ENCODE measurements around the gene MYH11. TPM values are rescaled to one million over a fixed set of nuclear protein-coding genes. Genes with fewer than 3 reads are reported as not detected.

MYH11 gene
- total RNA-seq, 1 experiment from 2014 or later = not detected

DNA sequence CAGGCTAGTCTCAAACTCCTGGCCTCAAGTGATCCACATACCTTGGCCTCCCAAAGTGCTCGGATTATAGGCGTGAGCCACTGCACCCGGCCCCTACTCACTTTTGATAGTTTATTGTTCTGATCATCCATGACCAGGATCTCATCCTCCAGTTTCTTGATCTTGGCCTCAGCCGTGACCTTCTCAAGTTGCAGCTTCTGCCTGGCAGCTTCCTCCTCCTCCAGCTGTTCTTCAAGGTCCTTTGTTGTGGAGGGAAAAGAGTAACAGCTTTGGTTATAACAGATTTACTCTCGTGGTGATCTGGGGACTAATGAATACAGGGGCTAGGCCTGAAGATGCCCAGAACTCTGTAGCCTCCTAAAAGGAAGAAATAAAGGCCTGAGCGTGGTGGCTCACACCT lies 116.9 kb downstream of the MYH11 start:
- Histone ChIP-seq H3K36me3 (ENCODE audit: insufficient read depth, low read length, poor library complexity, severe bottlenecking) (no peaks in the 10 kb centered on the region), H3K4me1 (ENCODE audit: insufficient read depth, low read length, poor library complexity, severe bottlenecking) (peaks cover 5% of the 10 kb centered on the region), H3K9me3 (ENCODE audit: low read depth, low read length, poor library complexity, severe bottlenecking) (no peaks in the 10 kb centered on the region), H3K27ac (ENCODE audit: low read depth, low read length, poor library complexity, severe bottlenecking) (no peak overlapping the region), H3K4me3 (ENCODE audit: low read depth, low read length, poor library complexity, severe bottlenecking) (no peak overlapping the region), H3K27me3 (replicated peaks; ENCODE audit: insufficient read depth, low read depth, low read length, poor library complexity) (no peaks in the 10 kb centered on the region)
- intact Hi-C loops (cut with micrococcal nuclease; ENCODE audit: unreplicated experiment) = no loop called here
- no TSS peak for BruUV-seq (replicated peaks)
- TF ChIP-seq, protein P1, sequence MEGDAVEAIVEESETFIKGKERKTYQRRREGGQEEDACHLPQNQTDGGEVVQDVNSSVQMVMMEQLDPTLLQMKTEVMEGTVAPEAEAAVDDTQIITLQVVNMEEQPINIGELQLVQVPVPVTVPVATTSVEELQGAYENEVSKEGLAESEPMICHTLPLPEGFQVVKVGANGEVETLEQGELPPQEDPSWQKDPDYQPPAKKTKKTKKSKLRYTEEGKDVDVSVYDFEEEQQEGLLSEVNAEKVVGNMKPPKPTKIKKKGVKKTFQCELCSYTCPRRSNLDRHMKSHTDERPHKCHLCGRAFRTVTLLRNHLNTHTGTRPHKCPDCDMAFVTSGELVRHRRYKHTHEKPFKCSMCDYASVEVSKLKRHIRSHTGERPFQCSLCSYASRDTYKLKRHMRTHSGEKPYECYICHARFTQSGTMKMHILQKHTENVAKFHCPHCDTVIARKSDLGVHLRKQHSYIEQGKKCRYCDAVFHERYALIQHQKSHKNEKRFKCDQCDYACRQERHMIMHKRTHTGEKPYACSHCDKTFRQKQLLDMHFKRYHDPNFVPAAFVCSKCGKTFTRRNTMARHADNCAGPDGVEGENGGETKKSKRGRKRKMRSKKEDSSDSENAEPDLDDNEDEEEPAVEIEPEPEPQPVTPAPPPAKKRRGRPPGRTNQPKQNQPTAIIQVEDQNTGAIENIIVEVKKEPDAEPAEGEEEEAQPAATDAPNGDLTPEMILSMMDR (conservative IDR thresholded peaks at IDR 0.05; ENCODE audit: low read depth, low read length) = no peak
- no peak for TF ChIP-seq EZH2 (IDR thresholded peaks at IDR 0.05; ENCODE audit: borderline replicate concordance, low read depth, low read length, poor library complexity, severe bottlenecking)
- POLR2A ChIA-PET (ENCODE audit: low non-redundant PET) = no interaction called here
- CTCF ChIA-PET = no interaction called here
- DNase-seq (ENCODE audit: low spot score) = no peak

DNA sequence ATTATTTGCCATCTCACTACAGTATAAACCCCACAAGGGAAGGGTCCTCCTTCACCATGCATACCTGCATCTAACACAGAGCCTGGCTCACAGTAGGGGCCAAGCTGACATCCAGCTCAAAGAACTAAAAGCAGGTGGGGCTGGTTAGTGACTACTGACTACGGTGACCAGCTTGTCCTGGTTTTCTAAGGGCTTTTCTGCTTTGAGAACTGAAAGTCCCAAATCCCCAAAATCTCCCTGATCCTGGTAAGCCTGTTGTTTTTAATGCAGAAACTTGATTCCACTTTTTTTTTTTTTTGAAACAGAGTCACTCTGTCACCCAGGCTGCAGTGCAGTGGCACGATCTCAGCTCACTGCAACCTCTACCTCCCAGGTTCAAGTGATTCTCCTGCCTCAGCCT lies 117.4 kb downstream of the MYH11 start:
- BruUV-seq (replicated peaks) = no TSS peak
- intact Hi-C loops (cut with micrococcal nuclease; ENCODE audit: unreplicated experiment) = no loop called here
- Histone ChIP-seq H3K4me3 (ENCODE audit: low read depth, low read length, poor library complexity, severe bottlenecking) (no peak overlapping the region), H3K4me1 (ENCODE audit: insufficient read depth, low read length, poor library complexity, severe bottlenecking) (peaks cover under 1% of the 10 kb centered on the region), H3K36me3 (ENCODE audit: insufficient read depth, low read length, poor library complexity, severe bottlenecking) (no peaks in the 10 kb centered on the region), H3K9me3 (ENCODE audit: low read depth, low read length, poor library complexity, severe bottlenecking) (no peaks in the 10 kb centered on the region), H3K27ac (ENCODE audit: low read depth, low read length, poor library complexity, severe bottlenecking) (no peak overlapping the region), H3K27me3 (replicated peaks; ENCODE audit: insufficient read depth, low read depth, low read length, poor library complexity) (no peaks in the 10 kb centered on the region)
- no peak for DNase-seq (ENCODE audit: low spot score)
- ChIA-PET POLR2A (ENCODE audit: low non-redundant PET) (no interaction called here), CTCF (no interaction called here)
- TF ChIP-seq, protein P1 (conservative IDR thresholded peaks at IDR 0.05; ENCODE audit: low read depth, low read length) = no peak
- no peak for TF ChIP-seq EZH2 (IDR thresholded peaks at IDR 0.05; ENCODE audit: borderline replicate concordance, low read depth, low read length, poor library complexity, severe bottlenecking)

DNA sequence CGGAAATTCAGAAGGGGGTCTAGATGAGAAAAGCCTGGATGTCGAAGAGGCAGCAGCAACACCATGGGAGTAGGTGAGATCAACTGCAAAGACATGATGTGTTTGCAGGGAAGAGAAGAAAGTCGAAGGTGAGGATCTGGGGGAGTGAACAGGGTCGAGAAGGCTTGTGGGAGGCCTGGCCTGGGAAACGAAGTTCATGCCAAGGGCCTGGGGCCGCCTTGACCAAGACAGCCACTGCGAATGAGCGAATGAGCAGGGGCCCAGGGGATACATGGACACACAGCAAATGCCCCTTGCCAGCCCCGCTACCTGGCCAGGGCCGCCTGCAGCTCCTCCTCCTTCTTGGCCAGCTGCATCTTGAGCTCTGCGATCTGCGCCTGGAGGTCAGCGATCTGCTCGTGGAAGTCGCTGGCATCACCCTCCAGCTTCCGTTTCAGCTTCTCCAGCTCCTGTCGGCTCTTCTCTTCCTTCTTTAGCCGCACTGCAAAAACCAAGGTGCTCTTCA lies 119.6 kb downstream of the MYH11 start:
- intact Hi-C loops (cut with micrococcal nuclease; ENCODE audit: unreplicated experiment) = no loop called here
- BruUV-seq (replicated peaks) = no TSS peak
- DNase-seq (ENCODE audit: low spot score) = no peak
- Histone ChIP-seq H3K36me3 (ENCODE audit: insufficient read depth, low read length, poor library complexity, severe bottlenecking) (no peaks in the 10 kb centered on the region), H3K27ac (ENCODE audit: low read depth, low read length, poor library complexity, severe bottlenecking) (no peak overlapping the region), H3K27me3 (replicated peaks; ENCODE audit: insufficient read depth, low read depth, low read length, poor library complexity) (no peaks in the 10 kb centered on the region), H3K4me1 (ENCODE audit: insufficient read depth, low read length, poor library complexity, severe bottlenecking) (no peaks in the 10 kb centered on the region), H3K4me3 (ENCODE audit: low read depth, low read length, poor library complexity, severe bottlenecking) (no peak overlapping the region), H3K9me3 (ENCODE audit: low read depth, low read length, poor library complexity, severe bottlenecking) (no peaks in the 10 kb centered on the region)
- TF ChIP-seq, protein P1 (conservative IDR thresholded peaks at IDR 0.05; ENCODE audit: low read depth, low read length) = no peak
- TF ChIP-seq EZH2 (IDR thresholded peaks at IDR 0.05; ENCODE audit: borderline replicate concordance, low read depth, low read length, poor library complexity, severe bottlenecking) = no peak
- POLR2A ChIA-PET (ENCODE audit: low non-redundant PET) = interaction anchor here (0.5 kb wide), 1 partner anchor 318 kb away, joined by 8 read pairs; no protein-coding TSS in a partner anchor
- CTCF ChIA-PET = no interaction called here

All from A673 (cell line).